ENCODE data around the gene TMEM238L. TPM values are rescaled to one million over a fixed set of nuclear protein-coding genes. Genes with fewer than 3 reads are reported as not detected.

The TMEM238L gene
- total and polyA plus RNA-seq, 9 of the 15 experiments (the other 6 are each of a cell fraction or from before 2014, with no cell fraction given) = not detected

DNA sequence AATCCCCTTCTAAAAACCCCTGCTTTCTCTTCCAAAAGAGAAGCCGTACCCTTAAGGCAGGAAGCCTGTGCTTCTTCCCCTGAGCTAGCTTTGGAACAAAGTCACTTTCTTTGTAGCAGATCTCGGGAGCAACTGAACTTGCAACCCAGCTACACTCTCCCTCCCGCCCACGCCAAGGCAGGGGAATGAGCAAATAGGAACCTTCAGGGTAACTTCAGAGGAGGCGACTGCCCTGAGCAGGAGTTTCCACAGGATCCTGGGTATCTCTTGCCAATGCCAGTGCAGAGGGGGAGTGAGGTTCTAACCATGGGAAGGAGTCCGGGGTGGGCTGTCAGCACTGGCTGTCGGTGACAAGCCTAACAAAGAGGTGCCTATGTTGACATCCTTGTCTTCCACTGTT is 39.9 kb upstream of the TMEM238L start:
- in situ Hi-C loops (cut with MboI) = loop anchor here (10.0 kb wide), 1 partner anchor 199 kb away; no protein-coding TSS in a partner anchor
- FAIRE-seq = no peak
- Histone ChIP-seq H3K4me3 (no peak overlapping the region), H3K4me1 (replicated peaks in 1 of 2; ENCODE audit: control insufficient read depth in 2 of 2, insufficient read depth in 2 of 2, low read length in 2 of 2) (peaks cover 0 to 4% of the 10 kb centered on the region in 2 experiments; a peak in 2 of 5 replicates), H3K79me2 (ENCODE audit: control insufficient read depth, insufficient read depth, low read length) (no peaks in the 10 kb centered on the region), H3K9me1 (ENCODE audit: control insufficient read depth, insufficient read depth, low read length) (no peaks in the 10 kb centered on the region), H3K9ac (ENCODE audit: insufficient read depth in 1 of 2, low read depth in 2 of 2, low read length in 2 of 2) (no peak overlapping the region), H3K9me3 (replicated peaks; ENCODE audit: control insufficient read depth, insufficient read depth, low read depth, low read length) (no peaks in the 10 kb centered on the region), H3K27me3 (ENCODE audit: control insufficient read depth in 2 of 2, insufficient read depth in 2 of 2, low read length in 2 of 2) (no peaks in the 10 kb centered on the region; a peak in 1 of 5 replicates), H3K27ac (ENCODE audit: extremely low read depth, low read depth, low read length) (no peak overlapping the region), H3K4me2 (ENCODE audit: insufficient read depth, low read length) (no peak overlapping the region), H3K36me3 (ENCODE audit: control insufficient read depth, insufficient read depth, low read length) (no peaks in the 10 kb centered on the region), H2AFZ (ENCODE audit: low read depth, low read length) (no peak overlapping the region), H4K20me1 (replicated peaks; ENCODE audit: control insufficient read depth, insufficient read depth, low read length) (no peaks in the 10 kb centered on the region)
- DNase-seq (ENCODE audit: extremely low read depth in 1 of 4, low spot score in 3 of 4) = peak in 1 of 4 experiments; percentile 2
- ATAC-seq = no peak
- ChIA-PET CTCF (ENCODE audit: low intra/inter-chr PET ratio) (interaction anchor here (2.1 kb wide), 1 partner anchor 197 kb away, joined by 7 read pairs; no protein-coding TSS in a partner anchor), POLR2A (no interaction called here)
- BruUV-seq (replicated peaks) = no TSS peak
- intact Hi-C loops (cut with micrococcal nuclease) = no loop called here
- WGBS (ENCODE audit: insufficient coverage, low coverage, missing lambda C conversion rate) = 0% methylated on average over 6 of the region's 7 CpGs
- TF ChIP-seq EGR1 (conservative IDR thresholded peaks at IDR 0.05) (0 out of 2 replicates have a peak, but pooled peaks have one; percentile 35), NR3C1 (CRISPR knock-in tag; IDR thresholded peaks at IDR 0.05) (no peak)

- no peak overlapping the region for H2AFZ ChIP-seq (ENCODE audit: low read depth, low read length)
- no peaks in the 10 kb centered on the region for H3K9me1 ChIP-seq (ENCODE audit: control insufficient read depth, insufficient read depth, low read length)
- no peaks in the 10 kb centered on the region for H4K20me1 ChIP-seq (replicated peaks; ENCODE audit: control insufficient read depth, insufficient read depth, low read length)
- H3K4me2 ChIP-seq (ENCODE audit: insufficient read depth, low read length) = no peak overlapping the region
- H3K4me3 ChIP-seq = no peak overlapping the region
- FAIRE-seq (no peak), ATAC-seq (no peak), DNase-seq (ENCODE audit: extremely low read depth in 1 of 4, low spot score in 3 of 4) (no peak)
- H3K9ac ChIP-seq (ENCODE audit: insufficient read depth in 1 of 2, low read depth in 2 of 2, low read length in 2 of 2) = no peak overlapping the region
- POLR2A ChIA-PET = interaction anchor here (0.7 kb wide), 1 partner anchor 1034 kb away, joined by 3 read pairs; no protein-coding TSS in a partner anchor
- H3K79me2 ChIP-seq (ENCODE audit: control insufficient read depth, insufficient read depth, low read length) = no peaks in the 10 kb centered on the region
- H3K27me3 ChIP-seq (ENCODE audit: control insufficient read depth in 2 of 2, insufficient read depth in 2 of 2, low read length in 2 of 2) = peaks cover 0 to 4% of the 10 kb centered on the region in 2 experiments; a peak in 2 of 5 replicates
- CTCF ChIA-PET (ENCODE audit: low intra/inter-chr PET ratio) = no interaction called here
- H3K4me1 ChIP-seq (replicated peaks in 1 of 2; ENCODE audit: control insufficient read depth in 2 of 2, insufficient read depth in 2 of 2, low read length in 2 of 2) = peaks cover 0 to 4% of the 10 kb centered on the region in 2 experiments; a peak in 2 of 5 replicates
- no TSS peak for BruUV-seq (replicated peaks)
- intact Hi-C loops (cut with micrococcal nuclease) (no loop called here), in situ Hi-C loops (cut with MboI) (loop anchor here (10.0 kb wide), 1 partner anchor 198 kb away; no protein-coding TSS in a partner anchor)
- 0% methylated on average over 4 of the region's 4 CpGs for WGBS (ENCODE audit: insufficient coverage, low coverage, missing lambda C conversion rate)
- H3K27ac ChIP-seq (ENCODE audit: extremely low read depth, low read depth, low read length) = no peak overlapping the region
- no peaks in the 10 kb centered on the region for H3K36me3 ChIP-seq (ENCODE audit: control insufficient read depth, insufficient read depth, low read length)
- no peaks in the 10 kb centered on the region for H3K9me3 ChIP-seq (replicated peaks; ENCODE audit: control insufficient read depth, insufficient read depth, low read depth, low read length)
- no peak for TF ChIP-seq DEAF1 (CRISPR knock-in tag; IDR thresholded peaks at IDR 0.05)
- TF ChIP-seq PHF8 (IDR thresholded peaks at IDR 0.05; ENCODE audit: borderline replicate concordance, low read length) = no peak
- no peak for TF ChIP-seq KHSRP (IDR thresholded peaks at IDR 0.05)
- TF ChIP-seq CCAR2 (IDR thresholded peaks at IDR 0.05; ENCODE audit: low read depth, low read length) = no peak
- TF ChIP-seq CBFA2T2 (conservative IDR thresholded peaks at IDR 0.05) = no peak
- no peak for TF ChIP-seq BRD4 (IDR thresholded peaks at IDR 0.05)
- TF ChIP-seq ELF2 (CRISPR knock-in tag; IDR thresholded peaks at IDR 0.05) = no peak
- TF ChIP-seq PYGO2 (tag; IDR thresholded peaks at IDR 0.05) = no peak
- no peak for TF ChIP-seq CHD2 (IDR thresholded peaks at IDR 0.05; ENCODE audit: low read depth, low read length)
- no peak for TF ChIP-seq NFATC3 (IDR thresholded peaks at IDR 0.05)
- TF ChIP-seq, protein P1, sequence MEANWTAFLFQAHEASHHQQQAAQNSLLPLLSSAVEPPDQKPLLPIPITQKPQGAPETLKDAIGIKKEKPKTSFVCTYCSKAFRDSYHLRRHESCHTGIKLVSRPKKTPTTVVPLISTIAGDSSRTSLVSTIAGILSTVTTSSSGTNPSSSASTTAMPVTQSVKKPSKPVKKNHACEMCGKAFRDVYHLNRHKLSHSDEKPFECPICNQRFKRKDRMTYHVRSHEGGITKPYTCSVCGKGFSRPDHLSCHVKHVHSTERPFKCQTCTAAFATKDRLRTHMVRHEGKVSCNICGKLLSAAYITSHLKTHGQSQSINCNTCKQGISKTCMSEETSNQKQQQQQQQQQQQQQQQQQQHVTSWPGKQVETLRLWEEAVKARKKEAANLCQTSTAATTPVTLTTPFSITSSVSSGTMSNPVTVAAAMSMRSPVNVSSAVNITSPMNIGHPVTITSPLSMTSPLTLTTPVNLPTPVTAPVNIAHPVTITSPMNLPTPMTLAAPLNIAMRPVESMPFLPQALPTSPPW (CRISPR knock-in tag; IDR thresholded peaks at IDR 0.05) = no peak
- no peak for TF ChIP-seq HDAC8 (tag; IDR thresholded peaks at IDR 0.05)
These were observed 38.8 kb upstream of the TMEM238L start for GRCh38 chr17:10842658-10843057.

All from K562 (cell line).